Glomerular endothelial cell (primary cell): ENCODE data around the gene RBM19. TPM values are rescaled to one million over a fixed set of nuclear protein-coding genes. Genes with fewer than 3 reads are reported as not detected.

Experiments used
- DNase-seq: peaks from one replicate; pipeline ENCODE4 v3.0.0-alpha.2; 2011; ENCODE audit warnings: low read depth, low spot score; ENCODE audit errors: extremely low read depth
- total RNA-seq: library from RNA; depleted of rRNA; stranded (reverse); fragments of >200 nt; gene quantifications from 2 replicates; pipeline ENCODE4 v1.2.3, GENCODE V29; 2015

Gene RBM19
- total RNA-seq, 1 donor from 2014 or later = 24.3 TPM

- no peak for DNase-seq
Observed at GRCh38 chr12:113934060-113934814, 31.9 kb downstream of the RBM19 start.

GRCh38 chr12:113933201-113933786 is 32.8 kb downstream of the RBM19 start:
- DNase-seq = no peak

GRCh38 chr12:113932381-113933196 is 33.5 kb downstream of the RBM19 start:
- DNase-seq = no peak

GRCh38 chr12:113931517-113931916 is 34.6 kb downstream of the RBM19 start:
- DNase-seq = no peak

- DNase-seq = no peak
Observed at GRCh38 chr12:113930249-113930648, 35.9 kb downstream of the RBM19 start.

- no peak for DNase-seq
Observed at GRCh38 chr12:113929312-113929989, 36.7 kb downstream of the RBM19 start.

GRCh38 chr12:113926788-113927187 is 39.3 kb downstream of the RBM19 start:
- no peak for DNase-seq

- no peak for DNase-seq
Observed at GRCh38 chr12:113924341-113924740, 41.8 kb downstream of the RBM19 start.

- no peak for DNase-seq
Observed at GRCh38 chr12:113923251-113923650, 42.9 kb downstream of the RBM19 start.

GRCh38 chr12:113921430-113921829 is 44.7 kb downstream of the RBM19 start:
- no peak for DNase-seq

- no peak for DNase-seq
Observed at GRCh38 chr12:113919791-113920190, 46.3 kb downstream of the RBM19 start.

- no peak for DNase-seq
Observed at GRCh38 chr12:113918306-113918705, 47.8 kb downstream of the RBM19 start.

- no peak for DNase-seq
Observed at GRCh38 chr12:113917393-113917792, 48.7 kb downstream of the RBM19 start.

- no peak for DNase-seq
Observed at GRCh38 chr12:113914806-113915205, 51.3 kb downstream of the RBM19 start.

- no peak for DNase-seq
Observed at GRCh38 chr12:113914176-113914575, 51.9 kb downstream of the RBM19 start.

- DNase-seq = peak; percentile 60
Observed at GRCh38 chr12:113912760-113913329, 53.3 kb downstream of the RBM19 start.

GRCh38 chr12:113911971-113912759 is 54.0 kb downstream of the RBM19 start:
- DNase-seq = no peak

GRCh38 chr12:113910751-113911272 is 55.3 kb downstream of the RBM19 start:
- no peak for DNase-seq

- no peak for DNase-seq
Observed at GRCh38 chr12:113909776-113910420, 56.2 kb downstream of the RBM19 start.
